ENCODE data around the gene ELMO1. TPM values are rescaled to one million over a fixed set of nuclear protein-coding genes. Genes with fewer than 3 reads are reported as not detected.

The ELMO1 gene
- total and polyA plus RNA-seq, 2 of the 13 experiments (the other 11 are each of a cell fraction or from before 2014, with no cell fraction given) = 0.11 to 0.17 TPM

DNA sequence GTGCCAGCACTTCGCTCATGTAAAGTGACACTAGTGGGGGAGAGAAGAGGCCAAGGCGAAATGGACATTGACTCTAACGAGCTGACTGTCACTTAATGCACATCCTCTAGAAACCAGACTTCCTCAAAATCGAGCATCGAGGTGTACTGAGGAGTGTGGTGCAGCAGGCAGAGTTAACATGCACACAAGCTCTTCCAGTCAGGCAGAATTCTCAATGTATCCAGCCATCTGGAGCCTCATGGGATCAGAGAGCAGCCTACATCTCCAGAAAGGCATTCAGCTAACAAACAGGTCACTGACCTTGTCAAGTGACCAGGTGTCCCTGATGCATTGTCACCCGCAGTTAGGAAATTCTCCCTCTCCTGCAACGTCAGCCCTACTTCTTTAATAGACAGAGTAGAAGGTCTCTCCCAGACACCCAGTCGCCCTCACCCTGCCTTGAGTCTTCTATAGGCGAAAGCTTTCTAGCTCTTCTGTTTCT lies 464.6 kb downstream of the ELMO1 start (continued):
- TF ChIP-seq, protein P1, sequence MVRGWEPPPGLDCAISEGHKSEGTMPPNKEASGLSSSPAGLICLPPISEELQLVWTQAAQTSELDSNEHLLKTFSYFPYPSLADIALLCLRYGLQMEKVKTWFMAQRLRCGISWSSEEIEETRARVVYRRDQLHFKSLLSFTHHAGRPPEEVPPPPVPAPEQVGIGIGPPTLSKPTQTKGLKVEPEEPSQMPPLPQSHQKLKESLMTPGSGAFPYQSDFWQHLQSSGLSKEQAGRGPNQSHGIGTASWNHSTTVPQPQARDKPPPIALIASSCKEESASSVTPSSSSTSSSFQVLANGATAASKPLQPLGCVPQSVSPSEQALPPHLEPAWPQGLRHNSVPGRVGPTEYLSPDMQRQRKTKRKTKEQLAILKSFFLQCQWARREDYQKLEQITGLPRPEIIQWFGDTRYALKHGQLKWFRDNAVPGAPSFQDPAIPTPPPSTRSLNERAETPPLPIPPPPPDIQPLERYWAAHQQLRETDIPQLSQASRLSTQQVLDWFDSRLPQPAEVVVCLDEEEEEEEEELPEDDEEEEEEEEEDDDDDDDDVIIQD (CRISPR knock-in tag; IDR thresholded peaks at IDR 0.05; ENCODE audit: low read depth) = no peak; the same call in 1 of the 2 replicates
- TF ChIP-seq, protein P2, sequence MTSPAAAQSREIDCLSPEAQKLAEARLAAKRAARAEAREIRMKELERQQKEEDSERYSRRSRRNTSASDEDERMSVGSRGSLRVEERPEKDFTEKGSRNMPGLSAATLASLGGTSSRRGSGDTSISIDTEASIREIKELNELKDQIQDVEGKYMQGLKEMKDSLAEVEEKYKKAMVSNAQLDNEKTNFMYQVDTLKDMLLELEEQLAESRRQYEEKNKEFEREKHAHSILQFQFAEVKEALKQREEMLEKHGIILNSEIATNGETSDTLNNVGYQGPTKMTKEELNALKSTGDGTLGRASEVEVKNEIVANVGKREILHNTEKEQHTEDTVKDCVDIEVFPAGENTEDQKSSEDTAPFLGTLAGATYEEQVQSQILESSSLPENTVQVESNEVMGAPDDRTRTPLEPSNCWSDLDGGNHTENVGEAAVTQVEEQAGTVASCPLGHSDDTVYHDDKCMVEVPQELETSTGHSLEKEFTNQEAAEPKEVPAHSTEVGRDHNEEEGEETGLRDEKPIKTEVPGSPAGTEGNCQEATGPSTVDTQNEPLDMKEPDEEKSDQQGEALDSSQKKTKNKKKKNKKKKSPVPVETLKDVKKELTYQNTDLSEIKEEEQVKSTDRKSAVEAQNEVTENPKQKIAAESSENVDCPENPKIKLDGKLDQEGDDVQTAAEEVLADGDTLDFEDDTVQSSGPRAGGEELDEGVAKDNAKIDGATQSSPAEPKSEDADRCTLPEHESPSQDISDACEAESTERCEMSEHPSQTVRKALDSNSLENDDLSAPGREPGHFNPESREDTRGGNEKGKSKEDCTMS (CRISPR knock-in tag; conservative IDR thresholded peaks at IDR 0.05) = no peak
- TF ChIP-seq HNRNPUL1 (IDR thresholded peaks at IDR 0.05; ENCODE audit: low read depth, low read length) (no peak), ZNF543 (CRISPR knock-in tag; IDR thresholded peaks at IDR 0.05) (no peak), ZFP41 (CRISPR knock-in tag; IDR thresholded peaks at IDR 0.05; ENCODE audit: borderline replicate concordance) (no peak), GPN1 (CRISPR knock-in tag; IDR thresholded peaks at IDR 0.05; ENCODE audit: borderline replicate concordance) (no peak), TARDBP (CRISPR knock-in tag; IDR thresholded peaks at IDR 0.05) (peak; percentile 52; the same call in 1 of the 2 replicates), SIX1 (CRISPR knock-in tag; IDR thresholded peaks at IDR 0.05; ENCODE audit: borderline replicate concordance) (no peak), SUZ12 (IDR thresholded peaks at IDR 0.05; ENCODE audit: low read depth, low read length) (no peak), ZNF598 (CRISPR knock-in tag; IDR thresholded peaks at IDR 0.05; ENCODE audit: borderline replicate concordance) (no peak), ZFX (CRISPR knock-in tag; IDR thresholded peaks at IDR 0.05; ENCODE audit: low read depth) (no peak), HNF4A (CRISPR knock-in tag; IDR thresholded peaks at IDR 0.05) (peak; percentile 65), IKZF1 (IDR thresholded peaks at IDR 0.05) (no peak), REPIN1 (CRISPR knock-in tag; IDR thresholded peaks at IDR 0.05; ENCODE audit: borderline replicate concordance, low read depth) (no peak), REL (CRISPR knock-in tag; conservative IDR thresholded peaks at IDR 0.05) (no peak), PITX1 (CRISPR knock-in tag; IDR thresholded peaks at IDR 0.05) (peak; percentile 57; the same call in 1 of the 2 replicates), PLRG1 (conservative IDR thresholded peaks at IDR 0.05) (no peak), SMARCC2 (IDR thresholded peaks at IDR 0.05) (no peak), GABPB1 (CRISPR knock-in tag; IDR thresholded peaks at IDR 0.05) (no peak), ZNF772 (CRISPR knock-in tag; IDR thresholded peaks at IDR 0.05) (no peak), ZNF10 (CRISPR knock-in tag; IDR thresholded peaks at IDR 0.05; ENCODE audit: borderline replicate concordance, low read depth) (no peak)
- TF ChIP-seq, protein P3, sequence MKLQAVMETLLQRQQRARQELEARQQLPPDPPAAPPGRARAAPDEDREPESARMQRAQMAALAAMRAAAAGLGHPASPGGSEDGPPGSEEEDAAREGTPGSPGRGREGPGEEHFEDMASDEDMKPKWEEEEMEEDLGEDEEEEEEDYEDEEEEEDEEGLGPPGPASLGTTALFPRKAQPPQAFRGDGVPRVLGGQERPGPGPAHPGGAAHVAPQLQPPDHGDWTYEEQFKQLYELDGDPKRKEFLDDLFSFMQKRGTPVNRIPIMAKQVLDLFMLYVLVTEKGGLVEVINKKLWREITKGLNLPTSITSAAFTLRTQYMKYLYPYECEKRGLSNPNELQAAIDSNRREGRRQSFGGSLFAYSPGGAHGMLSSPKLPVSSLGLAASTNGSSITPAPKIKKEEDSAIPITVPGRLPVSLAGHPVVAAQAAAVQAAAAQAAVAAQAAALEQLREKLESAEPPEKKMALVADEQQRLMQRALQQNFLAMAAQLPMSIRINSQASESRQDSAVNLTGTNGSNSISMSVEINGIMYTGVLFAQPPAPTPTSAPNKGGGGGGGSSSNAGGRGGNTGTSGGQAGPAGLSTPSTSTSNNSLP (IDR thresholded peaks at IDR 0.05; ENCODE audit: low read depth, low read length) = no peak
- TF ChIP-seq, protein P4, sequence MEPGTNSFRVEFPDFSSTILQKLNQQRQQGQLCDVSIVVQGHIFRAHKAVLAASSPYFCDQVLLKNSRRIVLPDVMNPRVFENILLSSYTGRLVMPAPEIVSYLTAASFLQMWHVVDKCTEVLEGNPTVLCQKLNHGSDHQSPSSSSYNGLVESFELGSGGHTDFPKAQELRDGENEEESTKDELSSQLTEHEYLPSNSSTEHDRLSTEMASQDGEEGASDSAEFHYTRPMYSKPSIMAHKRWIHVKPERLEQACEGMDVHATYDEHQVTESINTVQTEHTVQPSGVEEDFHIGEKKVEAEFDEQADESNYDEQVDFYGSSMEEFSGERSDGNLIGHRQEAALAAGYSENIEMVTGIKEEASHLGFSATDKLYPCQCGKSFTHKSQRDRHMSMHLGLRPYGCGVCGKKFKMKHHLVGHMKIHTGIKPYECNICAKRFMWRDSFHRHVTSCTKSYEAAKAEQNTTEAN (CRISPR knock-in tag; conservative IDR thresholded peaks at IDR 0.05) = no peak
- TF ChIP-seq, protein P5, sequence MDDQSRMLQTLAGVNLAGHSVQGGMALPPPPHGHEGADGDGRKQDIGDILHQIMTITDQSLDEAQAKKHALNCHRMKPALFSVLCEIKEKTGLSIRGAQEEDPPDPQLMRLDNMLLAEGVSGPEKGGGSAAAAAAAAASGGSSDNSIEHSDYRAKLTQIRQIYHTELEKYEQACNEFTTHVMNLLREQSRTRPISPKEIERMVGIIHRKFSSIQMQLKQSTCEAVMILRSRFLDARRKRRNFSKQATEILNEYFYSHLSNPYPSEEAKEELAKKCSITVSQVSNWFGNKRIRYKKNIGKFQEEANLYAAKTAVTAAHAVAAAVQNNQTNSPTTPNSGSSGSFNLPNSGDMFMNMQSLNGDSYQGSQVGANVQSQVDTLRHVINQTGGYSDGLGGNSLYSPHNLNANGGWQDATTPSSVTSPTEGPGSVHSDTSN (CRISPR knock-in tag; IDR thresholded peaks at IDR 0.05; ENCODE audit: borderline replicate concordance) = no peak

Data from HepG2 (cell line).